ENCODE data around the gene ATAD3A.
"Not testable (repeated sequence)": the region's sequence is repeated elsewhere in the genome, so short reads cannot be mapped to it uniquely, and the experiment has no call there.

Gene ATAD3A

GRCh38 chr1:1522536-1522935 lies 10.6 kb downstream of the ATAD3A start:
- in situ Hi-C loops (cut with MboI; ENCODE audit: low sequenced_read_pairs): not testable (repeated sequence)

- in situ Hi-C loops (cut with MboI; ENCODE audit: low sequenced_read_pairs): not testable (repeated sequence)
Measured at GRCh38 chr1:1523226-1523625, 11.3 kb downstream of the ATAD3A start.

GRCh38 chr1:1523651-1524050 lies 11.7 kb downstream of the ATAD3A start:
- in situ Hi-C loops (cut with MboI; ENCODE audit: low sequenced_read_pairs): not testable (repeated sequence)

- in situ Hi-C loops (cut with MboI; ENCODE audit: low sequenced_read_pairs): not testable (repeated sequence)
Measured at GRCh38 chr1:1524750-1525383, 12.9 kb downstream of the ATAD3A start.

- in situ Hi-C loops (cut with MboI; ENCODE audit: low sequenced_read_pairs): not testable (repeated sequence)
Measured at GRCh38 chr1:1526476-1526875, 14.5 kb downstream of the ATAD3A start.

GRCh38 chr1:1527092-1527816 lies 15.3 kb downstream of the ATAD3A start:
- in situ Hi-C loops (cut with MboI; ENCODE audit: low sequenced_read_pairs): no loop called here

GRCh38 chr1:1528301-1529267 lies 16.6 kb downstream of the ATAD3A start:
- in situ Hi-C loops (cut with MboI; ENCODE audit: low sequenced_read_pairs): no loop called here

GRCh38 chr1:1529321-1529720 lies 17.4 kb downstream of the ATAD3A start:
- in situ Hi-C loops (cut with MboI; ENCODE audit: low sequenced_read_pairs): no loop called here

GRCh38 chr1:1529936-1530335 lies 18.0 kb downstream of the ATAD3A start:
- in situ Hi-C loops (cut with MboI; ENCODE audit: low sequenced_read_pairs): no loop called here

GRCh38 chr1:1531947-1532346 lies 20.0 kb downstream of the ATAD3A start:
- in situ Hi-C loops (cut with MboI; ENCODE audit: low sequenced_read_pairs): no loop called here

- in situ Hi-C loops (cut with MboI; ENCODE audit: low sequenced_read_pairs): not testable (repeated sequence)
Measured at GRCh38 chr1:1533176-1533893, 21.4 kb downstream of the ATAD3A start.

- in situ Hi-C loops (cut with MboI; ENCODE audit: low sequenced_read_pairs): not testable (repeated sequence)
Measured at GRCh38 chr1:1533894-1534291, 21.9 kb downstream of the ATAD3A start.

GRCh38 chr1:1534401-1535154 lies 22.6 kb downstream of the ATAD3A start:
- in situ Hi-C loops (cut with MboI; ENCODE audit: low sequenced_read_pairs): no loop called here

- in situ Hi-C loops (cut with MboI; ENCODE audit: low sequenced_read_pairs): no loop called here
Measured at GRCh38 chr1:1535201-1536018, 23.4 kb downstream of the ATAD3A start.

GRCh38 chr1:1536019-1536937 lies 24.3 kb downstream of the ATAD3A start:
- in situ Hi-C loops (cut with MboI; ENCODE audit: low sequenced_read_pairs): no loop called here

GRCh38 chr1:1536938-1537546 lies 25.1 kb downstream of the ATAD3A start:
- in situ Hi-C loops (cut with MboI; ENCODE audit: low sequenced_read_pairs): no loop called here

GRCh38 chr1:1537626-1538250 lies 25.8 kb downstream of the ATAD3A start:
- in situ Hi-C loops (cut with MboI; ENCODE audit: low sequenced_read_pairs): no loop called here
